B cell (primary cell): ENCODE measurements around the gene COL10A1. TPM values are rescaled to one million over a fixed set of nuclear protein-coding genes. Genes with fewer than 3 reads are reported as not detected.

Source experiments
- ATAC-seq: fragments of 200-7000 bp; cut with Tn5 transposase; one replicate; pipeline ENCODE4 v1.10.0; 2021; ENCODE audit warnings: low read depth, mild to moderate bottlenecking, moderate number of reproducible peaks, moderate library complexity
- CTCF ChIA-PET: fragments of 350-600 bp; sonication (Branson Sonifier 250); formaldehyde crosslinking; loops from one replicate; lab custom pipeline; 2021; ENCODE audit warnings: antibody characterized with exemption, inconsistent platforms; lab: Charles Lee
- POLR2A ChIA-PET: fragments of 350-600 bp; sonication (Branson Sonifier 250); formaldehyde crosslinking; loops from one replicate; lab custom pipeline; 2021; ENCODE audit warnings: antibody characterized with exemption; lab: Charles Lee
- DNase-seq: peaks from one replicate; pipeline ENCODE4 v3.0.0; 2013
- H2AFZ ChIP-seq: 2 replicates; pipeline ENCODE4 v1.6.1; 2012; ENCODE audit warnings: mild to moderate bottlenecking, low read depth, low read length; ENCODE audit not compliant: insufficient read depth, poor library complexity, severe bottlenecking
- H3K27ac ChIP-seq, 2 donors: 1 replicate in 1 of 2; 2 replicates in 1 of 2; pipeline ENCODE4 v1.5.1; 2012 to 2013; ENCODE audit warnings: low read length in 2 of 2, mild to moderate bottlenecking in 2 of 2, moderate library complexity in 1 of 2
- H3K27me3 ChIP-seq, 4 experiments: fragments of 200-600 bp in 1 of 4; sonication (generic) in 1 of 4; replicated peaks in 1 of 4; 1 replicate in 2 of 4; 2 replicates in 2 of 4; pipeline versions ENCODE4 v1.6.1 to v1.7.0; 2013 to 2016; ENCODE audit warnings: low read length in 3 of 4, mild to moderate bottlenecking in 2 of 4, mixed read lengths in 1 of 4, moderate library complexity in 1 of 4; ENCODE audit not compliant: insufficient read depth in 4 of 4, control insufficient read depth in 3 of 4; ENCODE audit errors: control extremely low read depth in 1 of 4
- H3K36me3 ChIP-seq, 2 experiments: replicated peaks in 1 of 2; 1 replicate in 1 of 2; 2 replicates in 1 of 2; pipeline versions ENCODE4 v1.6.1 to v1.7.1; 2013; ENCODE audit warnings: low read length in 1 of 2; ENCODE audit not compliant: insufficient read depth in 2 of 2, control insufficient read depth in 1 of 2; ENCODE audit errors: control extremely low read depth in 1 of 2, extremely low read depth in 1 of 2
- H3K4me1 ChIP-seq, 2 donors: fragments of 200-600 bp in 1 of 2; sonication (generic) in 1 of 2; 1 replicate in 1 of 2; 2 replicates in 1 of 2; pipeline versions ENCODE4 v1.5.1 to v1.6.1; 2013 to 2017; ENCODE audit warnings: low read length in 2 of 2; ENCODE audit not compliant: control insufficient read depth in 2 of 2, insufficient read depth in 2 of 2
- H3K4me2 ChIP-seq: replicated peaks from 2 replicates; pipeline ENCODE3; 2012; ENCODE audit warnings: mild to moderate bottlenecking, low read depth, low read length; ENCODE audit not compliant: poor library complexity, severe bottlenecking
- H3K4me3 ChIP-seq, 5 experiments: fragments of 200-600 bp in 1 of 5; sonication (generic) in 1 of 5; 1 replicate in 3 of 5; 2 replicates in 2 of 5; pipeline versions ENCODE4 v1.5.1 to v1.7.0; 2011 to 2016; ENCODE audit warnings: low read length in 4 of 5, mild to moderate bottlenecking in 4 of 5, low read depth in 2 of 5, control low read depth in 1 of 5, moderate library complexity in 1 of 5; ENCODE audit not compliant: insufficient read depth in 1 of 5; ENCODE audit errors: control extremely low read depth in 1 of 5, extremely low read depth in 1 of 5
- H3K79me2 ChIP-seq: fragments of 200-600 bp; sonication (generic); one replicate; pipeline ENCODE4 v1.6.0; 2016; ENCODE audit warnings: low read length; ENCODE audit not compliant: control insufficient read depth, insufficient read depth
- H3K9ac ChIP-seq: fragments of 200-600 bp; sonication (generic); 2 replicates; pipeline ENCODE4 v1.6.1; 2017; ENCODE audit warnings: mild to moderate bottlenecking, low read length, moderate library complexity
- H3K9me3 ChIP-seq, 3 donors: one replicate each; pipeline versions ENCODE4 v1.6.1 to v1.7.1; 2013; ENCODE audit warnings: low read length in 2 of 3; ENCODE audit not compliant: control insufficient read depth in 2 of 3, insufficient read depth in 1 of 3; ENCODE audit errors: control extremely low read depth in 1 of 3
- H4K20me1 ChIP-seq: 2 replicates; pipeline ENCODE4 v1.6.0; 2012; ENCODE audit warnings: mild to moderate bottlenecking, low read length; ENCODE audit not compliant: insufficient read depth, control insufficient read depth, poor library complexity, severe bottlenecking
- H3K27ac Mint-ChIP-seq: one replicate; pipeline ENCODE4 v1.8.0; 2021; ENCODE audit warnings: mixed read lengths
- H3K27me3 Mint-ChIP-seq: one replicate; pipeline ENCODE4 v1.8.0; 2021; ENCODE audit warnings: mixed read lengths
- H3K4me1 Mint-ChIP-seq: one replicate; pipeline ENCODE4 v1.8.0; 2021; ENCODE audit warnings: mixed read lengths
- H3K4me3 Mint-ChIP-seq: one replicate; pipeline ENCODE4 v1.8.0; 2021; ENCODE audit warnings: mixed read lengths
- H3K9me3 Mint-ChIP-seq: one replicate; pipeline ENCODE4 v1.8.0; 2022; ENCODE audit warnings: mixed read lengths; ENCODE audit not compliant: insufficient read depth
- CTCF ChIP-seq: fragments of 200-600 bp; IDR thresholded peaks from one replicate; pipeline ENCODE4 v1.8.0; 2022; ENCODE audit warnings: antibody characterized with exemption, mild to moderate bottlenecking
- EZH2 ChIP-seq: IDR thresholded peaks from 2 replicates; pipeline ENCODE4 v1.6.1; 2012; ENCODE audit warnings: borderline replicate concordance, low read depth, mild to moderate bottlenecking, moderate library complexity, low read length; ENCODE audit not compliant: insufficient read depth, poor library complexity, severe bottlenecking
- WGBS: methylation state at CpG from one replicate; pipeline ENCODE4 v1.1.5; 2013; ENCODE audit warnings: missing lambda C conversion rate; ENCODE audit not compliant: insufficient coverage; 5-methylcytosine and 5-hydroxymethylcytosine counted together
- intact Hi-C: fragments of 100-400 bp; cut with micrococcal nuclease; formaldehyde crosslinking; loops from one replicate; pipeline ENCODE4 v1.10.0; 2022
- polyA plus RNA-seq: library from polyadenylated mRNA; depleted of rRNA; stranded (reverse); fragments of >200 nt; gene quantifications from 2 replicates; pipeline ENCODE4 v1.2.3, GENCODE V29; 2012
- total RNA-seq, 2 donors: library from RNA; stranded (reverse); fragments of 120-200 nt in 1 of 2; gene quantifications; 1 replicate in 1 of 2; 2 replicates in 1 of 2; pipeline versions ENCODE4 v1.2.3 to v1.2.4, GENCODE V29; 2013 to 2022

The COL10A1 gene
- total and polyA plus RNA-seq, 2 donors (not counting 1 experiment from before 2014, with no cell fraction given), result not detected

DNA sequence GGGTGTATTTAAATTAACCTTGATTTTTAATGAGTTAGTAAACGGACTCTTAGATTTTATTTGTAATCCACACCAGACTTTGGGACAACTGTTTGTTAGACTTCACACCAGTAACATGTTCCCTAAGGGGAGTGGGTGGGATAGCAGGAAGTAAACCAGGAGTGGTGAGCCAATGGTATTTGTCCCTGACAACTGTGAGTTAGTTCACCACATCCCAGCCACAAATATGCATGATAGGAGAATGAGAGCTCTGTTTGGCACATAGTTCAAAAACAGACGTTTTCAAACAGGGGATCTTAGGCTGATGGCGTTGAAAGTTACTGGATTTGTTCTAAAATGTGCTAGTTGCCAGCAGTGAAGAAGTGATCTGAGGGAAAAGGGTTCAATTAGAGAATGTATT is 18.7 kb upstream of the COL10A1 start:
- intact Hi-C loops, result no loop called here
- H3K9me3 ChIP-seq, result no peaks in the 10 kb centered on the region
- Mint-ChIP-seq H3K27ac (no peak overlapping the region), H3K4me3 (no peak overlapping the region), H3K27me3 (no peaks in the 10 kb centered on the region), H3K9me3 (no peaks in the 10 kb centered on the region), H3K4me1 (no peaks in the 10 kb centered on the region)
- no peak overlapping the region for H2AFZ ChIP-seq
- H3K9ac ChIP-seq, result no peak overlapping the region
- ChIA-PET CTCF (no interaction called here), POLR2A (no interaction called here)
- no peak overlapping the region for H3K4me3 ChIP-seq
- WGBS, result 100% methylated on average over 1 of the region's 3 CpGs
- no peaks in the 10 kb centered on the region for H4K20me1 ChIP-seq
- H3K27ac ChIP-seq, result no peak overlapping the region
- H3K4me1 ChIP-seq, result no peaks in the 10 kb centered on the region
- no peak for TF ChIP-seq EZH2
- TF ChIP-seq CTCF, result no peak
- ATAC-seq, result no peak
- no peaks in the 10 kb centered on the region for H3K79me2 ChIP-seq
- no peak for DNase-seq
- no peak overlapping the region for H3K4me2 ChIP-seq
- H3K36me3 ChIP-seq, result peaks cover 0 to 4% of the 10 kb centered on the region in 2 experiments
- no peaks in the 10 kb centered on the region for H3K27me3 ChIP-seq

- Histone ChIP-seq H4K20me1 (no peaks in the 10 kb centered on the region), H3K79me2 (no peaks in the 10 kb centered on the region), H3K9ac (no peak overlapping the region), H3K36me3 (peaks cover 0 to 4% of the 10 kb centered on the region in 2 experiments), H3K27ac (no peak overlapping the region), H3K4me2 (no peak overlapping the region), H2AFZ (no peak overlapping the region), H3K27me3 (no peaks in the 10 kb centered on the region), H3K4me1 (no peaks in the 10 kb centered on the region), H3K4me3 (no peak overlapping the region), H3K9me3 (no peaks in the 10 kb centered on the region)
- H3K9me3 Mint-ChIP-seq, result no peaks in the 10 kb centered on the region
- CTCF ChIA-PET, result no interaction called here
- intact Hi-C loops, result no loop called here
- no peak overlapping the region for H3K4me3 Mint-ChIP-seq
- POLR2A ChIA-PET, result no interaction called here
- no peak for DNase-seq
- H3K4me1 Mint-ChIP-seq, result no peaks in the 10 kb centered on the region
- no peaks in the 10 kb centered on the region for H3K27me3 Mint-ChIP-seq
- 97% methylated on average over 4 of the region's 4 CpGs for WGBS
- ATAC-seq, result no peak
- no peak overlapping the region for H3K27ac Mint-ChIP-seq
- TF ChIP-seq EZH2 (no peak), CTCF (no peak)
Measured at GRCh38 chr6:116139917-116140316, 14.0 kb upstream of the COL10A1 start.
